ENCODE results near the gene TMEM86B. TPM values are rescaled to one million over a fixed set of nuclear protein-coding genes. Genes with fewer than 3 reads are reported as not detected.

The TMEM86B gene
- total RNA-seq, 1 experiment from 2014 or later: 18.4 TPM

- Histone ChIP-seq H3K79me2 (ENCODE audit: low read depth) (no peaks in the 10 kb centered on the region), H3K9me2 (ENCODE audit: insufficient read depth) (no peaks in the 10 kb centered on the region), H4K20me1 (ENCODE audit: insufficient read depth) (no peaks in the 10 kb centered on the region), H2AFZ (no peak within 1 kb of the TSS), H3K4me3 (peak within 1 kb of the TSS; percentile 34; the same call in 1 of the 2 replicates), H3K36me3 (ENCODE audit: low read depth) (no peaks in the 10 kb centered on the region), H3K27ac (no peak within 1 kb of the TSS), H3K4me2 (peak within 1 kb of the TSS; percentile 57), H3K27me3 (ENCODE audit: insufficient read depth, low read depth) (no peaks in the 10 kb centered on the region), H3K9me3 (ENCODE audit: insufficient read depth, low read depth) (no peaks in the 10 kb centered on the region), H3F3A (ENCODE audit: insufficient read depth, low read depth) (peaks cover 6% of the 10 kb centered on the region; the same call in 1 of the 2 replicates), H3K4me1 (replicated peaks; ENCODE audit: insufficient read depth) (no peaks in the 10 kb centered on the region)
- ChIA-PET CTCF (interaction anchor here (0.7 kb wide), 1 partner anchor 27 kb away, joined by 6 read pairs; no protein-coding TSS in a partner anchor), POLR2A (ENCODE audit: unreplicated experiment) (no interaction called here)
- no peak for DNase-seq
- no TSS peak for BruUV-seq (replicated peaks)
- intact Hi-C loops (cut with micrococcal nuclease; ENCODE audit: unreplicated experiment): no loop called here
- TF ChIP-seq CTCF (conservative IDR thresholded peaks at IDR 0.05) (no peak), EZH2 (IDR thresholded peaks at IDR 0.05; ENCODE audit: low read depth) (no peak)
Measured at GRCh38 chr19:55179606-55180484, 48.7 kb downstream of the TMEM86B start, which contains the start of gene SYT5. Gene SYT5 (minus strand): TSS chr19:55180289. CDS start chr19:55179041, 1,248 bp downstream.

GRCh38 chr19:55178781-55179599 is 49.6 kb downstream of the TMEM86B start:
- Histone ChIP-seq H3K4me1 (replicated peaks; ENCODE audit: insufficient read depth) (no peaks in the 10 kb centered on the region), H3F3A (ENCODE audit: insufficient read depth, low read depth) (peaks cover 14% of the 10 kb centered on the region), H3K4me2 (peak overlapping the region; percentile 57), H3K27me3 (ENCODE audit: insufficient read depth, low read depth) (no peaks in the 10 kb centered on the region), H3K79me2 (ENCODE audit: low read depth) (no peaks in the 10 kb centered on the region), H3K36me3 (ENCODE audit: low read depth) (no peaks in the 10 kb centered on the region), H4K20me1 (ENCODE audit: insufficient read depth) (no peaks in the 10 kb centered on the region), H3K9me2 (ENCODE audit: insufficient read depth) (no peaks in the 10 kb centered on the region), H3K9me3 (ENCODE audit: insufficient read depth, low read depth) (no peaks in the 10 kb centered on the region), H2AFZ (no peak overlapping the region), H3K4me3 (peak overlapping the region; percentile 34; the same call in 1 of the 2 replicates), H3K27ac (no peak overlapping the region)
- ChIA-PET CTCF (interaction anchor here (0.6 kb wide), 1 partner anchor 176 kb away, joined by 3 read pairs; the partner anchor contains the start of gene COX6B2), POLR2A (ENCODE audit: unreplicated experiment) (no interaction called here)
- intact Hi-C loops (cut with micrococcal nuclease; ENCODE audit: unreplicated experiment): no loop called here
- BruUV-seq (replicated peaks): no TSS peak
- TF ChIP-seq CTCF (conservative IDR thresholded peaks at IDR 0.05): no peak
- TF ChIP-seq EZH2 (IDR thresholded peaks at IDR 0.05; ENCODE audit: low read depth): no peak
- no peak for DNase-seq

Small RNAs within 50 kb of the gene (microRNA-seq; reads per million reads assigned to microRNA genes)
- gene MIR6802 (ENCODE audit: borderline number of aligned reads, borderline replicate concordance): not detected
- 6.7 reads per million, percentile 4 among the genes with 10 or more reads in this experiment for gene MIR6803 (ENCODE audit: borderline number of aligned reads, borderline replicate concordance)
- gene MIR6804 (ENCODE audit: borderline number of aligned reads, borderline replicate concordance): 3.4 reads per million

Other genes starting within 250 kb of the TMEM86B start
- 0.76 and 1.3 TPM in 2 replicates for gene GP6, start 190.5 kb downstream of the TMEM86B start, total RNA-seq (2021)
- 39.8 and 42.1 TPM in 2 replicates for gene RDH13, start 165.6 kb downstream of the TMEM86B start, total RNA-seq (2021)
- gene EPS8L1, start 152.9 kb downstream of the TMEM86B start, total RNA-seq (2021): 111 and 162 TPM in 2 replicates
- gene PPP1R12C, start 111.1 kb downstream of the TMEM86B start, total RNA-seq (2021): 110 and 114 TPM in 2 replicates
- 228 and 266 TPM in 2 replicates for gene TNNT1, start 79.6 kb downstream of the TMEM86B start, total RNA-seq (2021)
- gene TNNI3, start 71.0 kb downstream of the TMEM86B start, total RNA-seq (2021): 13.7 and 18.2 TPM in 2 replicates
- 51.8 and 76.6 TPM in 2 replicates for gene DNAAF3, start 62.1 kb downstream of the TMEM86B start, total RNA-seq (2021)
- 1.3 and 2.8 TPM in 2 replicates for gene SYT5, start 48.5 kb downstream of the TMEM86B start, total RNA-seq (2021)
- gene PTPRH, start 19.3 kb downstream of the TMEM86B start, total RNA-seq (2021): 11.7 and 21.4 TPM in 2 replicates
- gene PPP6R1, start 30.3 kb upstream of the TMEM86B start, total RNA-seq (2021): 136 and 159 TPM in 2 replicates
- gene HSPBP1, start 51.3 kb upstream of the TMEM86B start, total RNA-seq (2021): 66.2 and 79.6 TPM in 2 replicates
- 6.5 and 14.4 TPM in 2 replicates for gene BRSK1, start 55.2 kb upstream of the TMEM86B start, total RNA-seq (2021)
- not detected in 2 replicates for gene TMEM150B, start 96.6 kb upstream of the TMEM86B start, total RNA-seq (2021)
- gene KMT5C, start 111.1 kb upstream of the TMEM86B start, total RNA-seq (2021): 71.6 and 80.7 TPM in 2 replicates
- 3.3 and 3.7 TPM in 2 replicates for gene COX6B2, start 126.0 kb upstream of the TMEM86B start, total RNA-seq (2021)
- gene GARIN5B, start 134.5 kb upstream of the TMEM86B start, total RNA-seq (2021): 0.11 TPM in 1 of 2 replicates, not detected in the other
- 4.1 and 6.6 TPM in 2 replicates for gene IL11, start 141.7 kb upstream of the TMEM86B start, total RNA-seq (2021)
- gene TMEM190, start 148.1 kb upstream of the TMEM86B start, total RNA-seq (2021): not detected in 2 replicates
- 40.4 and 94.5 TPM in 2 replicates for gene TMEM238, start 155.5 kb upstream of the TMEM86B start, total RNA-seq (2021)
- gene RPL28, start 157.2 kb upstream of the TMEM86B start, total RNA-seq (2021): 2,433 and 2,547 TPM in 2 replicates
- gene UBE2S, start 179.0 kb upstream of the TMEM86B start, total RNA-seq (2021): 359 and 395 TPM in 2 replicates
- not detected in 2 replicates for gene SHISA7, start 214.5 kb upstream of the TMEM86B start, total RNA-seq (2021)
- gene ISOC2, start 232.9 kb upstream of the TMEM86B start, total RNA-seq (2021): 92.4 and 113 TPM in 2 replicates
- 0.73 and 0.74 TPM in 2 replicates for gene C19orf85, start 236.0 kb upstream of the TMEM86B start, total RNA-seq (2021)
- 17.7 and 19.3 TPM in 2 replicates for gene ZNF628, start 247.9 kb upstream of the TMEM86B start, total RNA-seq (2021)

Data from PC-9 (cell line).